T-helper 9 cell (primary cell): ENCODE data around the gene ABAT.
"Not testable (repeated sequence)": the region's sequence is repeated elsewhere in the genome, so short reads cannot be mapped to it uniquely, and the experiment has no call there.

Source experiments
- DNase-seq: peaks from one replicate; pipeline ENCODE4 v3.0.0-alpha.2; 2020

ABAT gene

GRCh38 chr16:8795091-8795490 lies 120.7 kb downstream of the ABAT start:
- no peak for DNase-seq

- DNase-seq: no peak
Measured at GRCh38 chr16:8795818-8796217, 121.4 kb downstream of the ABAT start.

- DNase-seq: no peak
Measured at GRCh38 chr16:8796469-8797363, 122.3 kb downstream of the ABAT start.

- DNase-seq: peak; percentile 92
Measured at GRCh38 chr16:8797364-8798173, 123.2 kb downstream of the ABAT start, which contains the start of the genes PMM2 and TMEM186. TSS of gene PMM2 (plus strand) at chr16:8797839. CDS start at chr16:8797883, 44 bp downstream. TSS of gene TMEM186 (minus strand) at chr16:8797639. CDS start at chr16:8797614, 25 bp downstream.

GRCh38 chr16:8798174-8798527 lies 123.7 kb downstream of the ABAT start:
- no peak for DNase-seq

GRCh38 chr16:8798535-8799157 lies 124.2 kb downstream of the ABAT start:
- DNase-seq: no peak

- DNase-seq: no peak
Measured at GRCh38 chr16:8801701-8802100, 127.3 kb downstream of the ABAT start.

GRCh38 chr16:8803733-8804132 lies 129.3 kb downstream of the ABAT start:
- not testable (repeated sequence) for DNase-seq

GRCh38 chr16:8804313-8804712 lies 129.9 kb downstream of the ABAT start:
- no peak for DNase-seq

GRCh38 chr16:8806272-8806983 lies 132.0 kb downstream of the ABAT start:
- DNase-seq: no peak

GRCh38 chr16:8807189-8807588 lies 132.8 kb downstream of the ABAT start:
- DNase-seq: no peak

GRCh38 chr16:8808009-8808408 lies 133.6 kb downstream of the ABAT start:
- no peak for DNase-seq

- DNase-seq: no peak
Measured at GRCh38 chr16:8808613-8809353, 134.4 kb downstream of the ABAT start.

- DNase-seq: no peak
Measured at GRCh38 chr16:8812162-8812843, 137.9 kb downstream of the ABAT start.

GRCh38 chr16:8814095-8814806 lies 139.8 kb downstream of the ABAT start:
- no peak for DNase-seq

GRCh38 chr16:8816967-8817655 lies 142.7 kb downstream of the ABAT start:
- no peak for DNase-seq

- no peak for DNase-seq
Measured at GRCh38 chr16:8818504-8819270, 144.3 kb downstream of the ABAT start.

GRCh38 chr16:8819411-8820034 lies 145.1 kb downstream of the ABAT start:
- DNase-seq: no peak

- no peak for DNase-seq
Measured at GRCh38 chr16:8822403-8822802, 148.0 kb downstream of the ABAT start.
